MG63 (cell line): ENCODE measurements around the gene VPS9D1. TPM values are rescaled to one million over a fixed set of nuclear protein-coding genes. Genes with fewer than 3 reads are reported as not detected.
A peak's percentile ranks its signal among the peaks of the same experiment; 100 is the strongest.

ENCODE experiments used
- DNase-seq: peaks from one replicate; pipeline ENCODE4 v3.0.0-alpha.2; 2020
- H3K27me3 ChIP-seq: fragments of 250-450 bp; sonication (Bioruptor Pico); 2 replicates; pipeline ENCODE4 v1.5.1; 2020; ENCODE audit warnings: mild to moderate bottlenecking, moderate library complexity
- H3K36me3 ChIP-seq: fragments of 250-450 bp; sonication (Bioruptor Pico); 2 replicates; pipeline ENCODE4 v1.5.1; 2020; ENCODE audit warnings: mild to moderate bottlenecking, moderate library complexity
- H3K4me3 ChIP-seq: fragments of 250-450 bp; sonication (Bioruptor Pico); 2 replicates; pipeline ENCODE4 v1.5.1; 2020; ENCODE audit warnings: mild to moderate bottlenecking, moderate library complexity
- H3K9me3 ChIP-seq: fragments of 250-450 bp; sonication (Bioruptor Pico); 2 replicates; pipeline ENCODE4 v1.5.1; 2020; ENCODE audit warnings: mild to moderate bottlenecking, moderate library complexity
- total RNA-seq: library from RNA; depleted of rRNA; stranded (reverse); fragments of >200 nt; shearing (Covaris generic); gene quantifications from 2 replicates; pipeline ENCODE4 v1.2.3, GENCODE V29; 2014; ENCODE audit warnings: low replicate concordance

The VPS9D1 gene
- total RNA-seq, 1 experiment from 2014 or later: 6.4 TPM

- Histone ChIP-seq H3K36me3 (peaks cover 19% of the 10 kb centered on the region), H3K27me3 (no peaks in the 10 kb centered on the region)
These were observed 16.8 kb upstream of the VPS9D1 start for GRCh38 chr16:89737341-89738071.

GRCh38 chr16:89736554-89736953, 15.9 kb upstream of the VPS9D1 start:
- Histone ChIP-seq H3K4me3 (no peak overlapping the region), H3K9me3 (no peaks in the 10 kb centered on the region), H3K27me3 (no peaks in the 10 kb centered on the region), H3K36me3 (peaks cover 19% of the 10 kb centered on the region)
- no peak for DNase-seq

More at GRCh38 chr16:89737341-89738071, 16.8 kb upstream of the VPS9D1 start:
- DNase-seq: no peak
- H3K9me3 ChIP-seq: no peaks in the 10 kb centered on the region
- H3K4me3 ChIP-seq: no peak overlapping the region

GRCh38 chr16:89733792-89734191, 13.1 kb upstream of the VPS9D1 start:
- peaks cover 27% of the 10 kb centered on the region for H3K36me3 ChIP-seq
- no peaks in the 10 kb centered on the region for H3K9me3 ChIP-seq
- H3K4me3 ChIP-seq: no peak overlapping the region
- H3K27me3 ChIP-seq: no peaks in the 10 kb centered on the region
- DNase-seq: no peak

GRCh38 chr16:89733322-89733721, 12.6 kb upstream of the VPS9D1 start:
- no peak for DNase-seq
- no peaks in the 10 kb centered on the region for H3K27me3 ChIP-seq
- peaks cover 28% of the 10 kb centered on the region for H3K36me3 ChIP-seq
- H3K4me3 ChIP-seq: no peak overlapping the region
- no peaks in the 10 kb centered on the region for H3K9me3 ChIP-seq

- Histone ChIP-seq H3K4me3 (no peak overlapping the region), H3K36me3 (peaks cover 26% of the 10 kb centered on the region), H3K27me3 (no peaks in the 10 kb centered on the region), H3K9me3 (no peaks in the 10 kb centered on the region)
- no peak for DNase-seq
These were observed 12.2 kb upstream of the VPS9D1 start for GRCh38 chr16:89732918-89733242.

GRCh38 chr16:89732142-89732917, 11.6 kb upstream of the VPS9D1 start:
- no peaks in the 10 kb centered on the region for H3K27me3 ChIP-seq
- H3K9me3 ChIP-seq: no peaks in the 10 kb centered on the region
- peaks cover 23% of the 10 kb centered on the region for H3K36me3 ChIP-seq
- H3K4me3 ChIP-seq: no peak overlapping the region
- no peak for DNase-seq

- Histone ChIP-seq H3K4me3 (no peak overlapping the region), H3K27me3 (no peaks in the 10 kb centered on the region), H3K9me3 (no peaks in the 10 kb centered on the region), H3K36me3 (peaks cover 23% of the 10 kb centered on the region)
- no peak for DNase-seq
These were observed 10.0 kb upstream of the VPS9D1 start for GRCh38 chr16:89730610-89731234.

GRCh38 chr16:89729863-89730593, 9.3 kb upstream of the VPS9D1 start:
- DNase-seq: no peak
- peaks cover 21% of the 10 kb centered on the region for H3K36me3 ChIP-seq
- H3K9me3 ChIP-seq: no peaks in the 10 kb centered on the region
- no peaks in the 10 kb centered on the region for H3K27me3 ChIP-seq
- H3K4me3 ChIP-seq: no peak overlapping the region

- Histone ChIP-seq H3K27me3 (no peaks in the 10 kb centered on the region), H3K9me3 (no peaks in the 10 kb centered on the region), H3K36me3 (peaks cover 16% of the 10 kb centered on the region), H3K4me3 (no peak overlapping the region)
- DNase-seq: no peak
These were observed 8.6 kb upstream of the VPS9D1 start for GRCh38 chr16:89729293-89729692.

- Histone ChIP-seq H3K4me3 (no peak overlapping the region), H3K36me3 (peaks cover 31% of the 10 kb centered on the region), H3K27me3 (no peaks in the 10 kb centered on the region), H3K9me3 (no peaks in the 10 kb centered on the region)
- DNase-seq: no peak
These were observed 6.9 kb upstream of the VPS9D1 start for GRCh38 chr16:89727406-89728120.

GRCh38 chr16:89723279-89724250, 2.9 kb upstream of the VPS9D1 start:
- DNase-seq: no peak
- H3K36me3 ChIP-seq: peaks cover 19% of the 10 kb centered on the region
- no peak overlapping the region for H3K4me3 ChIP-seq
- H3K27me3 ChIP-seq: no peaks in the 10 kb centered on the region
- no peaks in the 10 kb centered on the region for H3K9me3 ChIP-seq

- Histone ChIP-seq H3K9me3 (no peaks in the 10 kb centered on the region), H3K27me3 (no peaks in the 10 kb centered on the region), H3K4me3 (peak overlapping the region; percentile 65), H3K36me3 (peaks cover 18% of the 10 kb centered on the region)
- DNase-seq: peak; percentile 26
These were observed 1.9 kb upstream of the VPS9D1 start for GRCh38 chr16:89722392-89723278.

- Histone ChIP-seq H3K36me3 (peaks cover 18% of the 10 kb centered on the region), H3K4me3 (peak overlapping the region; percentile 65)
- DNase-seq: peak; percentile 58
These were observed 1.1 kb upstream of the VPS9D1 start for GRCh38 chr16:89721546-89722391.

GRCh38 chr16:89720551-89720812, 216 bp downstream of the VPS9D1 start:
- peak; percentile 22 for DNase-seq
- Histone ChIP-seq H3K27me3 (no peaks in the 10 kb centered on the region), H3K36me3 (peaks cover 18% of the 10 kb centered on the region), H3K9me3 (no peaks in the 10 kb centered on the region), H3K4me3 (peak overlapping the region; percentile 65)

More at GRCh38 chr16:89721546-89722391, 1.1 kb upstream of the VPS9D1 start:
- Histone ChIP-seq H3K27me3 (no peaks in the 10 kb centered on the region), H3K9me3 (no peaks in the 10 kb centered on the region)
